A549 (cell line): Measurements from ENCODE around the gene COX5A. TPM values are rescaled to one million over a fixed set of nuclear protein-coding genes. Genes with fewer than 3 reads are reported as not detected.

Experiments
- ATAC-seq, 2 experiments: fragments of 200-7000 bp in 1 of 2; fragments of >200 bp in 1 of 2; cut with Nextera tagmentation in 1 of 2; cut with Tn5 transposase in 1 of 2; 3 replicates each; pipeline versions ENCODE4 v1.8.0 to v1.9.1; 2018 to 2020; ENCODE audit warnings: mild to moderate bottlenecking in 1 of 2, moderate library complexity in 1 of 2
- CTCF ChIA-PET: fragments of 300-600 bp; sonication (Branson Sonifier 250); formaldehyde crosslinking; extraction: SDS; loops from one replicate; lab custom pipeline; 2021; ENCODE audit warnings: antibody characterized with exemption, inconsistent platforms; lab: Yijun Ruan, JAX
- POLR2A ChIA-PET: fragments of 350-600 bp; formaldehyde crosslinking; extraction: SDS; loops from one replicate; lab custom pipeline; 2021; ENCODE audit warnings: antibody characterized with exemption, inconsistent platforms; lab: Yijun Ruan, JAX
- DNase-seq, 2 experiments: peaks; one replicate each; pipeline versions ENCODE4 v3.0.0 to v3.0.0-alpha.2; 2011 to 2016; ENCODE audit warnings: low read depth in 1 of 2, low spot score in 1 of 2
- FAIRE-seq: peaks from 2 replicates; lab custom pipeline; 2011; peaks lifted over from hg19 to GRCh38; lab: Jason Lieb, UNC
- H3K27ac ChIP-seq, 2 experiments: fragments of >200 bp; sonication (Bioruptor Twin); formaldehyde crosslinking; 3 replicates each; pipeline ENCODE4 v1.5.1; 2016 to 2017
- H3K4me1 ChIP-seq: fragments of >200 bp; sonication (Bioruptor Twin); formaldehyde crosslinking; 3 replicates; pipeline ENCODE4 v1.6.1; 2016
- H3K4me2 ChIP-seq: fragments of >200 bp; sonication (Bioruptor Twin); formaldehyde crosslinking; 3 replicates; pipeline ENCODE4 v1.6.1; 2016
- H3K4me3 ChIP-seq: fragments of >200 bp; sonication (Bioruptor Twin); formaldehyde crosslinking; 3 replicates; pipeline ENCODE4 v1.5.1; 2016
- H3K9me3 ChIP-seq: fragments of >200 bp; sonication (Bioruptor Twin); formaldehyde crosslinking; 3 replicates; pipeline ENCODE4 v1.6.1; 2016
- HEYL ChIP-seq: fragments of 250-450 bp; sonication (Bioruptor Pico); IDR thresholded peaks from 2 replicates; pipeline ENCODE4 v1.8.0; 2021; ENCODE audit warnings: mild to moderate bottlenecking, moderate library complexity
- HOXA7 ChIP-seq: fragments of 250-450 bp; sonication (Bioruptor Pico); IDR thresholded peaks from 2 replicates; pipeline ENCODE4 v1.5.0; 2020; ENCODE audit warnings: mild to moderate bottlenecking, moderate library complexity
- HOXB13 ChIP-seq: fragments of 250-450 bp; sonication (Bioruptor Pico); IDR thresholded peaks from 2 replicates; pipeline ENCODE4 v1.5.0; 2020; ENCODE audit warnings: low read depth, mild to moderate bottlenecking, moderate library complexity
- KDM1A ChIP-seq: fragments of 200-600 bp; sonication (generic); IDR thresholded peaks from 2 replicates; pipeline ENCODE4 v1.6.1; 2016; ENCODE audit warnings: low read depth, mild to moderate bottlenecking
- NFE2L2 ChIP-seq: fragments of 150-350 bp; conservative IDR thresholded peaks from 2 replicates; pipeline ENCODE4 v1.6.1; 2014; ENCODE audit warnings: low read length
- POLR2A ChIP-seq: IDR thresholded peaks from 2 replicates; pipeline ENCODE4 v1.6.1; 2012; ENCODE audit warnings: mild to moderate bottlenecking, low read length
- RARB ChIP-seq: fragments of 250-450 bp; sonication (Bioruptor Pico); IDR thresholded peaks from 2 replicates; pipeline ENCODE4 v1.8.0; 2021; ENCODE audit warnings: mild to moderate bottlenecking, moderate library complexity
- TP53 ChIP-seq: fragments of 250-450 bp; sonication (Bioruptor Pico); IDR thresholded peaks from 2 replicates; pipeline ENCODE4 v1.5.0; 2021; ENCODE audit warnings: mild to moderate bottlenecking, moderate library complexity
- WGBS: methylation state at CpG from one replicate; pipeline ENCODE4 v1.1.6; 2017; ENCODE audit errors: missing lambda C conversion rate; 5-methylcytosine and 5-hydroxymethylcytosine counted together
- polyA plus RNA-seq, 4 experiments: library from polyadenylated mRNA; depleted of rRNA in 3 of 4; stranded (reverse); fragments of >200 nt; fragmentation: RNase III in 1 of 4; extraction: RNeasy Plus Mini Kit Qiagen cat#74134 plus additional on column Dnase treatment in 1 of 4; gene quantifications; 2 replicates in 3 of 4; 3 replicates in 1 of 4; pipeline ENCODE4 v1.2.3, GENCODE V29; 2011 to 2017
- TF ChIP-seq, protein P1 (sequence below): fragments of 200-600 bp; sonication (generic); IDR thresholded peaks from 2 replicates; pipeline ENCODE4 v1.6.1; 2016; ENCODE audit warnings: antibody characterized with exemption, mild to moderate bottlenecking, moderate library complexity
- TF ChIP-seq, protein P2 (sequence below): fragments of 250-450 bp; sonication (Bioruptor Pico); IDR thresholded peaks from 2 replicates; pipeline ENCODE4 v1.5.0; 2021; ENCODE audit warnings: mild to moderate bottlenecking, moderate library complexity, borderline replicate concordance
- TF ChIP-seq, protein P3 (sequence below): IDR thresholded peaks from 2 replicates; pipeline ENCODE4 v1.6.1; 2012; ENCODE audit warnings: low read depth, borderline replicate concordance
- TF ChIP-seq, protein P4 (sequence below): fragments of >200 bp; sonication (Bioruptor Twin); formaldehyde crosslinking; IDR thresholded peaks from 3 replicates; pipeline ENCODE4 v1.6.1; 2016
- TF ChIP-seq, protein P5 (sequence below): fragments of 450-650 bp; IDR thresholded peaks from 2 replicates; pipeline ENCODE4 v1.6.1; 2014; ENCODE audit warnings: antibody characterized with exemption
- TF ChIP-seq, protein P6 (sequence below): fragments of 250-450 bp; sonication (Bioruptor Pico); IDR thresholded peaks from 2 replicates; pipeline ENCODE4 v1.5.0; 2020; ENCODE audit warnings: low read depth, mild to moderate bottlenecking, moderate library complexity

Gene COX5A
- polyA plus RNA-seq, 2 of the 4 experiments (the other 2 are of a cell fraction), result 328 to 478 TPM

DNA sequence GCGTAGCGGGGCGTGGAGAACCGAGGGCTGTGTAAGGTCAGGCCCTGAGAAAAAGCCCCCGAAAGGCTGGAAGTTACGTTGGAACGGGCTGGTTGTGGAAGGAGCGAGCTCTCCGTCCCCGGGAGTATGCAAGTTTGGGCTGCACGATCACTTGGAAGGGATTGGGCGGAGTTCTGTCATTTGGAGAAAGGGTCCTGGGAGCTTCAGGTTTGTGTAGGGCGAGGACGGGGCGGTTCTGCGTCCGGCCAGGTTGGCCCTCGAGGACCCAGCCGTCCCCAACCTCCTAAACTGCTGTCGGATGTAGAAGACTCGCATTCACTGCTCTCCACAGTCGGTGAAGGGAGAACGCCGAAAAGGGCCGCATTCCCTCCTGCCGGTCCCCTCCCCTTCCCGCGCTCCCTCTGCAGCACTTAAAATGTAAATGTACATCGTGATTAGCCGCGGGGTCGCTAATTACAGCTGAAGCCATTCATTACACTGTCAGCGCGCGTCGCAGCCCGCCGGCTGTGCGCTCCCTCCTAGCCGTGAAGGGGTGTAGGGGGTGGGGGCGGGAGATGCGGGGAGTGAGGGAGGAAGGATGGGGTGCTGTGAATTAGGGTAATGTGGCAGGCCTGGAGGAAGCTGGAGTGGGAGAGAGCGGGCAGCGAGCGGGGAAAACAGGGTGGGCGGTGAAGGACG lies 21.2 kb upstream of the COX5A start:
- WGBS, result 93% methylated on average over 45 of the region's 47 CpGs
- POLR2A ChIA-PET, result interaction anchor here (2.8 kb wide), 1 partner anchor 21 kb away, joined by 24 read pairs; the partner anchor contains the start of gene COX5A
- TF ChIP-seq, protein P1, sequence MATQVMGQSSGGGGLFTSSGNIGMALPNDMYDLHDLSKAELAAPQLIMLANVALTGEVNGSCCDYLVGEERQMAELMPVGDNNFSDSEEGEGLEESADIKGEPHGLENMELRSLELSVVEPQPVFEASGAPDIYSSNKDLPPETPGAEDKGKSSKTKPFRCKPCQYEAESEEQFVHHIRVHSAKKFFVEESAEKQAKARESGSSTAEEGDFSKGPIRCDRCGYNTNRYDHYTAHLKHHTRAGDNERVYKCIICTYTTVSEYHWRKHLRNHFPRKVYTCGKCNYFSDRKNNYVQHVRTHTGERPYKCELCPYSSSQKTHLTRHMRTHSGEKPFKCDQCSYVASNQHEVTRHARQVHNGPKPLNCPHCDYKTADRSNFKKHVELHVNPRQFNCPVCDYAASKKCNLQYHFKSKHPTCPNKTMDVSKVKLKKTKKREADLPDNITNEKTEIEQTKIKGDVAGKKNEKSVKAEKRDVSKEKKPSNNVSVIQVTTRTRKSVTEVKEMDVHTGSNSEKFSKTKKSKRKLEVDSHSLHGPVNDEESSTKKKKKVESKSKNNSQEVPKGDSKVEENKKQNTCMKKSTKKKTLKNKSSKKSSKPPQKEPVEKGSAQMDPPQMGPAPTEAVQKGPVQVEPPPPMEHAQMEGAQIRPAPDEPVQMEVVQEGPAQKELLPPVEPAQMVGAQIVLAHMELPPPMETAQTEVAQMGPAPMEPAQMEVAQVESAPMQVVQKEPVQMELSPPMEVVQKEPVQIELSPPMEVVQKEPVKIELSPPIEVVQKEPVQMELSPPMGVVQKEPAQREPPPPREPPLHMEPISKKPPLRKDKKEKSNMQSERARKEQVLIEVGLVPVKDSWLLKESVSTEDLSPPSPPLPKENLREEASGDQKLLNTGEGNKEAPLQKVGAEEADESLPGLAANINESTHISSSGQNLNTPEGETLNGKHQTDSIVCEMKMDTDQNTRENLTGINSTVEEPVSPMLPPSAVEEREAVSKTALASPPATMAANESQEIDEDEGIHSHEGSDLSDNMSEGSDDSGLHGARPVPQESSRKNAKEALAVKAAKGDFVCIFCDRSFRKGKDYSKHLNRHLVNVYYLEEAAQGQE, result no peak
- TF ChIP-seq HEYL (CRISPR knock-in tag) (no peak), NFE2L2 (no peak), HOXB13 (CRISPR knock-in tag) (no peak), RARB (CRISPR knock-in tag) (no peak)
- TF ChIP-seq, protein P2, sequence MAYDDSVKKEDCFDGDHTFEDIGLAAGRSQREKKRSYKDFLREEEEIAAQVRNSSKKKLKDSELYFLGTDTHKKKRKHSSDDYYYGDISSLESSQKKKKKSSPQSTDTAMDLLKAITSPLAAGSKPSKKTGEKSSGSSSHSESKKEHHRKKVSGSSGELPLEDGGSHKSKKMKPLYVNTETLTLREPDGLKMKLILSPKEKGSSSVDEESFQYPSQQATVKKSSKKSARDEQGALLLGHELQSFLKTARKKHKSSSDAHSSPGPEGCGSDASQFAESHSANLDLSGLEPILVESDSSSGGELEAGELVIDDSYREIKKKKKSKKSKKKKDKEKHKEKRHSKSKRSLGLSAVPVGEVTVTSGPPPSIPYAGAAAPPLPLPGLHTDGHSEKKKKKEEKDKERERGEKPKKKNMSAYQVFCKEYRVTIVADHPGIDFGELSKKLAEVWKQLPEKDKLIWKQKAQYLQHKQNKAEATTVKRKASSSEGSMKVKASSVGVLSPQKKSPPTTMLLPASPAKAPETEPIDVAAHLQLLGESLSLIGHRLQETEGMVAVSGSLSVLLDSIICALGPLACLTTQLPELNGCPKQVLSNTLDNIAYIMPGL (CRISPR knock-in tag), result no peak
- TF ChIP-seq, protein P3, sequence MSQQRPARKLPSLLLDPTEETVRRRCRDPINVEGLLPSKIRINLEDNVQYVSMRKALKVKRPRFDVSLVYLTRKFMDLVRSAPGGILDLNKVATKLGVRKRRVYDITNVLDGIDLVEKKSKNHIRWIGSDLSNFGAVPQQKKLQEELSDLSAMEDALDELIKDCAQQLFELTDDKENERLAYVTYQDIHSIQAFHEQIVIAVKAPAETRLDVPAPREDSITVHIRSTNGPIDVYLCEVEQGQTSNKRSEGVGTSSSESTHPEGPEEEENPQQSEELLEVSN, result no peak
- CTCF ChIA-PET, result interaction anchor here (0.6 to 7.9 kb wide), 7 partner anchors 9 to 357 kb away, joined by 3 to 54 read pairs (median 3); no protein-coding TSS in a partner anchor
- peak overlapping the region; percentile 53; the same call in 1 of the 3 replicates for H3K4me3 ChIP-seq
- DNase-seq (no peak), FAIRE-seq (no peak), ATAC-seq (no peak)
- peaks cover 37% of the 10 kb centered on the region for H3K4me1 ChIP-seq
- no peaks in the 10 kb centered on the region for H3K9me3 ChIP-seq
- H3K27ac ChIP-seq, result peak overlapping the region; percentile 82 to 92; a peak in 4 of 6 replicates
- peak overlapping the region; percentile 78 for H3K4me2 ChIP-seq

DNA sequence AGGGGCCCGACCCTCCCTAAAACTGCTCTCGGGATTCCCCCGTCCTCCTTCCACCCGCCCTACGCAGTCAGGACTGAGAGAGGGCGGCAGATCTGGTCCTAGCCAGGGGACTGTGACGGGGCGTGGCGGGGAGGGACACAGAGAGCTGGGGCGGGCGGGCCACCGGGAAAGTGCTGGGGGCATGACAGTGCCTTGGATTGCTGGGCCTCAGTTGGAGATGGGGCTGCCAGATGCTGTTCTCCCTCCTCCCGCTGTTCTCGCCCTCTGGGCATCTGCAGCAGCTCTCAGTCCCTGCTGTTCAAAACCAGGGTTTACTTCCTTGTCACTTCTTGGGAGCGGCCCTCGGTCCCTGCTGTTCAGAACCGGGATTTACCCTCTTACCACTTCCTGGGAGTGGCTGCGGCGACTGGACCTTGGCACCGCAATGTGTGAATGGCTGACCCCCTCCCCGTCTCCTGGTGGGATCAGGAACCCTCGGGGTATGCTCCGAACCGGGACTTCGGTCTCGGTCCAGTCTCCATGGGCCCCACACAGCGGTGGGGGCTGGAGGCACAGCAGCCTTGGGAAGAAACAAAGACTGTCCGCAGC lies 20.5 kb upstream of the COX5A start:
- peak; percentile 37 to 50; a peak in 3 of 6 replicates for ATAC-seq
- ChIA-PET CTCF (interaction anchor here (1.4 to 7.9 kb wide), 4 partner anchors 9 to 71 kb away, joined by 3 to 54 read pairs (median 4); no protein-coding TSS in a partner anchor), POLR2A (interaction anchor here (1.7 to 2.8 kb wide), 2 partner anchors 20 to 30 kb away, joined by 10 to 24 read pairs; partner anchors contain the start of gene COX5A)
- no peaks in the 10 kb centered on the region for H3K9me3 ChIP-seq
- peak overlapping the region; percentile 53 for H3K4me3 ChIP-seq
- peaks cover 37% of the 10 kb centered on the region for H3K4me1 ChIP-seq
- H3K27ac ChIP-seq, result peak overlapping the region; percentile 82 to 92
- no peak for TF ChIP-seq HOXA7 (CRISPR knock-in tag)
- TF ChIP-seq, protein P4, sequence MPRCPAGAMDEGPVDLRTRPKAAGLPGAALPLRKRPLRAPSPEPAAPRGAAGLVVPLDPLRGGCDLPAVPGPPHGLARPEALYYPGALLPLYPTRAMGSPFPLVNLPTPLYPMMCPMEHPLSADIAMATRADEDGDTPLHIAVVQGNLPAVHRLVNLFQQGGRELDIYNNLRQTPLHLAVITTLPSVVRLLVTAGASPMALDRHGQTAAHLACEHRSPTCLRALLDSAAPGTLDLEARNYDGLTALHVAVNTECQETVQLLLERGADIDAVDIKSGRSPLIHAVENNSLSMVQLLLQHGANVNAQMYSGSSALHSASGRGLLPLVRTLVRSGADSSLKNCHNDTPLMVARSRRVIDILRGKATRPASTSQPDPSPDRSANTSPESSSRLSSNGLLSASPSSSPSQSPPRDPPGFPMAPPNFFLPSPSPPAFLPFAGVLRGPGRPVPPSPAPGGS, result no peak
- TF ChIP-seq, protein P5, sequence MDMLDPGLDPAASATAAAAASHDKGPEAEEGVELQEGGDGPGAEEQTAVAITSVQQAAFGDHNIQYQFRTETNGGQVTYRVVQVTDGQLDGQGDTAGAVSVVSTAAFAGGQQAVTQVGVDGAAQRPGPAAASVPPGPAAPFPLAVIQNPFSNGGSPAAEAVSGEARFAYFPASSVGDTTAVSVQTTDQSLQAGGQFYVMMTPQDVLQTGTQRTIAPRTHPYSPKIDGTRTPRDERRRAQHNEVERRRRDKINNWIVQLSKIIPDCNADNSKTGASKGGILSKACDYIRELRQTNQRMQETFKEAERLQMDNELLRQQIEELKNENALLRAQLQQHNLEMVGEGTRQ, result no peak
- TF ChIP-seq, protein P6, sequence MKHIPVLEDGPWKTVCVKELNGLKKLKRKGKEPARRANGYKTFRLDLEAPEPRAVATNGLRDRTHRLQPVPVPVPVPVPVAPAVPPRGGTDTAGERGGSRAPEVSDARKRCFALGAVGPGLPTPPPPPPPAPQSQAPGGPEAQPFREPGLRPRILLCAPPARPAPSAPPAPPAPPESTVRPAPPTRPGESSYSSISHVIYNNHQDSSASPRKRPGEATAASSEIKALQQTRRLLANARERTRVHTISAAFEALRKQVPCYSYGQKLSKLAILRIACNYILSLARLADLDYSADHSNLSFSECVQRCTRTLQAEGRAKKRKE, result no peak
- TF ChIP-seq NFE2L2, result no peak
- no peak for TF ChIP-seq TP53
- 0 out of 2 replicates have a peak, but pooled peaks have one; percentile 8 for TF ChIP-seq POLR2A
- TF ChIP-seq KDM1A, result no peak
- TF ChIP-seq, protein P3, result no peak
- 42% methylated on average over 24 of the region's 28 CpGs for WGBS
- FAIRE-seq, result no peak
- H3K4me2 ChIP-seq, result peak overlapping the region; percentile 78
- DNase-seq, result peak; percentile 85
